Trophoblast cell (in vitro differentiated cells and primary cell): ENCODE measurements around the gene TTL.

Experiments used
- DNase-seq, 2 donors: peaks; one replicate each; pipeline ENCODE4 v3.0.0-alpha.2; 2016
- H2AFZ ChIP-seq: 2 replicates; pipeline ENCODE4 v1.6.1; 2013; ENCODE audit warnings: low read length, moderate library complexity, mild to moderate bottlenecking; ENCODE audit not compliant: insufficient read depth, poor library complexity
- H2AK5ac ChIP-seq: 2 replicates; pipeline ENCODE4 v1.6.1; 2013; ENCODE audit warnings: mild to moderate bottlenecking, low read length
- H2BK120ac ChIP-seq: 2 replicates; pipeline ENCODE4 v1.6.1; 2013; ENCODE audit warnings: low read length, mild to moderate bottlenecking, moderate library complexity; ENCODE audit not compliant: insufficient read depth, poor library complexity
- H2BK12ac ChIP-seq: 2 replicates; pipeline ENCODE4 v1.6.1; 2013; ENCODE audit warnings: mild to moderate bottlenecking, low read length, moderate library complexity
- H2BK5ac ChIP-seq: 2 replicates; pipeline ENCODE4 v1.6.1; 2013; ENCODE audit warnings: low read length, low read depth, moderate library complexity, mild to moderate bottlenecking; ENCODE audit not compliant: poor library complexity
- H3K14ac ChIP-seq: 2 replicates; pipeline ENCODE4 v1.6.1; 2013; ENCODE audit warnings: mild to moderate bottlenecking, low read length
- H3K18ac ChIP-seq: 2 replicates; pipeline ENCODE4 v1.6.1; 2013; ENCODE audit warnings: mild to moderate bottlenecking, low read length
- H3K23ac ChIP-seq: 2 replicates; pipeline ENCODE4 v1.6.1; 2013; ENCODE audit warnings: low read length
- H3K27ac ChIP-seq: 2 replicates; pipeline ENCODE4 v1.5.1; 2013; ENCODE audit warnings: low read depth, mild to moderate bottlenecking, inconsistent platforms, low read length, moderate library complexity
- H3K27me3 ChIP-seq: 2 replicates; pipeline ENCODE4 v1.6.1; 2013; ENCODE audit warnings: inconsistent platforms, mild to moderate bottlenecking, low read length, moderate library complexity; ENCODE audit not compliant: insufficient read depth
- H3K36me3 ChIP-seq, 2 experiments: 1 replicate in 1 of 2; 2 replicates in 1 of 2; pipeline ENCODE4 v1.6.1; 2013; ENCODE audit warnings: low read length in 2 of 2, mild to moderate bottlenecking in 2 of 2, moderate library complexity in 1 of 2; ENCODE audit not compliant: insufficient read depth in 2 of 2, control insufficient read depth in 1 of 2
- H3K4ac ChIP-seq: 2 replicates; pipeline ENCODE4 v1.6.1; 2013; ENCODE audit warnings: low read depth, mild to moderate bottlenecking, low read length, moderate library complexity
- H3K4me1 ChIP-seq, 2 experiments: 1 replicate in 1 of 2; 2 replicates in 1 of 2; pipeline ENCODE4 v1.6.1; 2013; ENCODE audit warnings: low read length in 2 of 2, mild to moderate bottlenecking in 2 of 2, moderate library complexity in 1 of 2; ENCODE audit not compliant: insufficient read depth in 2 of 2, control insufficient read depth in 1 of 2
- H3K4me2 ChIP-seq: 2 replicates; pipeline ENCODE4 v1.6.1; 2013; ENCODE audit warnings: inconsistent platforms, mild to moderate bottlenecking, low read length, moderate library complexity
- H3K4me3 ChIP-seq: 2 replicates; pipeline ENCODE4 v1.5.1; 2013; ENCODE audit warnings: mild to moderate bottlenecking, low read depth, low read length, inconsistent platforms
- H3K79me1 ChIP-seq: one replicate; pipeline ENCODE4 v1.6.1; 2013; ENCODE audit warnings: low read length
- H3K79me2 ChIP-seq: 2 replicates; pipeline ENCODE4 v1.6.1; 2013; ENCODE audit warnings: low read length, mild to moderate bottlenecking; ENCODE audit not compliant: control insufficient read depth, insufficient read depth, poor library complexity
- H3K9ac ChIP-seq: 2 replicates; pipeline ENCODE4 v1.6.1; 2013; ENCODE audit warnings: mild to moderate bottlenecking, low read length
- H3K9me3 ChIP-seq: 2 replicates; pipeline ENCODE4 v1.6.1; 2013; ENCODE audit warnings: low read depth, mild to moderate bottlenecking, control low read depth, inconsistent platforms, low read length; ENCODE audit not compliant: insufficient read depth
- H4K12ac ChIP-seq: 2 replicates; pipeline ENCODE4 v1.6.1; 2013; ENCODE audit warnings: low read depth, mild to moderate bottlenecking, low read length, moderate library complexity
- H4K8ac ChIP-seq: 2 replicates; pipeline ENCODE4 v1.6.1; 2013; ENCODE audit warnings: low read depth, mild to moderate bottlenecking, low read length, moderate library complexity
- H4K91ac ChIP-seq: one replicate; pipeline ENCODE4 v1.6.1; 2013; ENCODE audit warnings: low read depth, mild to moderate bottlenecking, low read length, moderate library complexity
- WGBS: extraction: QIAGEN DNeasy Blood & Tissue Kit; methylation state at CpG from one replicate; pipeline ENCODE4 v1.1.7; 2013; ENCODE audit warnings: missing lambda C conversion rate; ENCODE audit not compliant: insufficient read length, insufficient coverage; ENCODE audit errors: extremely low coverage; 5-methylcytosine and 5-hydroxymethylcytosine counted together

TTL gene

GRCh38 chr2:112483831-112484230, 1.9 kb downstream of the TTL start:
- Histone ChIP-seq H2BK120ac (no peak overlapping the region), H3K27ac (no peak overlapping the region), H4K8ac (no peak overlapping the region), H2AFZ (no peak overlapping the region), H3K79me1 (peaks cover 8% of the 10 kb centered on the region), H2AK5ac (no peak overlapping the region), H3K4me2 (no peak overlapping the region), H3K27me3 (no peaks in the 10 kb centered on the region), H3K4me3 (no peak overlapping the region), H2BK5ac (no peak overlapping the region), H3K23ac (no peak overlapping the region), H4K91ac (no peak overlapping the region), H3K79me2 (peaks cover 6% of the 10 kb centered on the region), H3K14ac (no peak overlapping the region), H3K4ac (no peak overlapping the region), H2BK12ac (no peak overlapping the region), H3K9ac (no peak overlapping the region), H3K18ac (no peak overlapping the region), H4K12ac (no peak overlapping the region), H3K9me3 (no peaks in the 10 kb centered on the region), H3K36me3 (peaks cover 0 to 3% of the 10 kb centered on the region in 2 experiments), H3K4me1 (peaks cover 8% of the 10 kb centered on the region in 2 experiments)
- no CpG with 5 or more reads among the region's 3 CpGs for WGBS
- no peak for DNase-seq

GRCh38 chr2:112485849-112486248, 3.9 kb downstream of the TTL start:
- Histone ChIP-seq H3K4me2 (no peak overlapping the region), H2BK120ac (no peak overlapping the region), H3K23ac (no peak overlapping the region), H3K79me2 (peaks cover 6% of the 10 kb centered on the region), H3K4me1 (peaks cover 6 to 7% of the 10 kb centered on the region in 2 experiments), H3K27ac (no peak overlapping the region), H3K18ac (no peak overlapping the region), H2AK5ac (no peak overlapping the region), H3K14ac (no peak overlapping the region), H4K8ac (no peak overlapping the region), H3K36me3 (peaks cover 0 to 3% of the 10 kb centered on the region in 2 experiments), H3K9ac (no peak overlapping the region), H4K12ac (no peak overlapping the region), H3K4me3 (no peak overlapping the region), H3K9me3 (no peaks in the 10 kb centered on the region), H4K91ac (no peak overlapping the region), H2AFZ (no peak overlapping the region), H2BK12ac (no peak overlapping the region), H3K27me3 (no peaks in the 10 kb centered on the region), H3K4ac (no peak overlapping the region), H2BK5ac (no peak overlapping the region), H3K79me1 (peaks cover 8% of the 10 kb centered on the region)
- WGBS: no CpG with 5 or more reads among the region's 6 CpGs
- DNase-seq: no peak

- no CpG with 5 or more reads among the region's 5 CpGs for WGBS
- Histone ChIP-seq H3K23ac (no peak overlapping the region), H3K79me2 (peaks cover 2% of the 10 kb centered on the region)
Observed at GRCh38 chr2:112486895-112487294, 4.9 kb downstream of the TTL start.

GRCh38 chr2:112487444-112487961, 5.5 kb downstream of the TTL start:
- Histone ChIP-seq H3K4me2 (no peak overlapping the region), H3K4ac (no peak overlapping the region), H2BK12ac (no peak overlapping the region), H3K27me3 (no peaks in the 10 kb centered on the region), H3K4me1 (peaks cover 6% of the 10 kb centered on the region in 2 experiments), H3K14ac (no peak overlapping the region), H4K91ac (no peak overlapping the region), H3K79me1 (no peaks in the 10 kb centered on the region), H3K9ac (no peak overlapping the region), H3K27ac (no peak overlapping the region), H2BK120ac (no peak overlapping the region), H2AK5ac (no peak overlapping the region), H3K79me2 (no peaks in the 10 kb centered on the region), H3K18ac (no peak overlapping the region), H2BK5ac (no peak overlapping the region), H3K36me3 (peaks cover 0 to 3% of the 10 kb centered on the region in 2 experiments), H3K4me3 (no peak overlapping the region), H4K12ac (no peak overlapping the region), H4K8ac (no peak overlapping the region), H2AFZ (no peak overlapping the region), H3K9me3 (no peaks in the 10 kb centered on the region), H3K23ac (no peak overlapping the region)
- no CpG with 5 or more reads among the region's 4 CpGs for WGBS
- no peak for DNase-seq

More at GRCh38 chr2:112486895-112487294, 4.9 kb downstream of the TTL start:
- H2BK12ac ChIP-seq: no peak overlapping the region
- no peak overlapping the region for H2BK120ac ChIP-seq
- H4K12ac ChIP-seq: no peak overlapping the region
- H3K18ac ChIP-seq: no peak overlapping the region
- no peak overlapping the region for H2AK5ac ChIP-seq
- H3K4ac ChIP-seq: no peak overlapping the region
- peaks cover 3% of the 10 kb centered on the region for H3K79me1 ChIP-seq
- H4K8ac ChIP-seq: no peak overlapping the region
- no peak overlapping the region for H4K91ac ChIP-seq
- no peak overlapping the region for H3K4me2 ChIP-seq
- no peaks in the 10 kb centered on the region for H3K27me3 ChIP-seq
- H3K27ac ChIP-seq: no peak overlapping the region
- H3K4me1 ChIP-seq: peaks cover 6% of the 10 kb centered on the region in 2 experiments
- H3K14ac ChIP-seq: no peak overlapping the region
- no peak overlapping the region for H3K4me3 ChIP-seq
- H3K9me3 ChIP-seq: no peaks in the 10 kb centered on the region
- H2BK5ac ChIP-seq: no peak overlapping the region
- peaks cover 0 to 3% of the 10 kb centered on the region in 2 experiments for H3K36me3 ChIP-seq
- no peak overlapping the region for H2AFZ ChIP-seq
- DNase-seq: no peak
- no peak overlapping the region for H3K9ac ChIP-seq
